Astrocyte of the spinal cord (primary cell): ENCODE data around the gene MRPL55.

ENCODE experiments used
- DNase-seq: peaks from one replicate; pipeline ENCODE4 v3.0.0; 2011; ENCODE audit warnings: low read depth, low spot score
- H3K4me3 ChIP-seq: 2 replicates; pipeline ENCODE4 v1.5.1; 2011; ENCODE audit warnings: low read depth, mild to moderate bottlenecking, low read length, moderate library complexity
- in situ Hi-C: cut with HindIII; loops from 2 replicates; pipeline ENCODE4 v1.10.0; 2017; ENCODE audit warnings: low sequenced_read_pairs
- TF ChIP-seq, protein P1 (sequence below): IDR thresholded peaks from 2 replicates; pipeline ENCODE4 v1.5.1; 2012; ENCODE audit warnings: low read depth, mild to moderate bottlenecking, low read length, inconsistent platforms

Gene MRPL55

DNA sequence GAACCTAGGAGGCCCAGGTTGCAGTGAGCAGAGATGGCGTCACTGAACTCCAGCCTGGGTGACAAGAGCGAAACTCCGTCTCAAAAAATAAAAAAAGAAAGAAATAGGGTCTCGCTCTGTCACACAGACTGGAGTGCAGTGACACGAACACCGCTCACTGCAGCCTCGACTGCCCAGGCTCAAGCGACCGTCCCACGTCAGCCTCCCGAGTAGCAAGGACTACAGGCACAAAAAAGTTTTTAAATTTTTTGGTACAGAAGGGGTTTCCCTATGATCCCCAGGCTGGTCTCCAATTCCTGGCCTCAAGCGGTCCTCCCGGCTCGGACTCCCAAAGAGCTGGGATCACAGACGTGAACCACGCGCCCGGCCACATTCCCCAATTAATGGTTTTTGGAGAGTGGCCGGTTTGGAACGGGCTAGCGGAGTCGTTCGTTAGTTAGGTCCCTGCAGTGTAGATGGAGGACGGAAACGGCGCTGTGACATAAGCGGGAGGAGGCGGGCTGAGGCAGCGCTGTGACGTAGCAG is 30.4 kb upstream of the MRPL55 start:
- in situ Hi-C loops, result no loop called here
- TF ChIP-seq, protein P1, sequence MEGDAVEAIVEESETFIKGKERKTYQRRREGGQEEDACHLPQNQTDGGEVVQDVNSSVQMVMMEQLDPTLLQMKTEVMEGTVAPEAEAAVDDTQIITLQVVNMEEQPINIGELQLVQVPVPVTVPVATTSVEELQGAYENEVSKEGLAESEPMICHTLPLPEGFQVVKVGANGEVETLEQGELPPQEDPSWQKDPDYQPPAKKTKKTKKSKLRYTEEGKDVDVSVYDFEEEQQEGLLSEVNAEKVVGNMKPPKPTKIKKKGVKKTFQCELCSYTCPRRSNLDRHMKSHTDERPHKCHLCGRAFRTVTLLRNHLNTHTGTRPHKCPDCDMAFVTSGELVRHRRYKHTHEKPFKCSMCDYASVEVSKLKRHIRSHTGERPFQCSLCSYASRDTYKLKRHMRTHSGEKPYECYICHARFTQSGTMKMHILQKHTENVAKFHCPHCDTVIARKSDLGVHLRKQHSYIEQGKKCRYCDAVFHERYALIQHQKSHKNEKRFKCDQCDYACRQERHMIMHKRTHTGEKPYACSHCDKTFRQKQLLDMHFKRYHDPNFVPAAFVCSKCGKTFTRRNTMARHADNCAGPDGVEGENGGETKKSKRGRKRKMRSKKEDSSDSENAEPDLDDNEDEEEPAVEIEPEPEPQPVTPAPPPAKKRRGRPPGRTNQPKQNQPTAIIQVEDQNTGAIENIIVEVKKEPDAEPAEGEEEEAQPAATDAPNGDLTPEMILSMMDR, result no peak
- no peak for DNase-seq
- H3K4me3 ChIP-seq, result peak overlapping the region; percentile 84

DNA sequence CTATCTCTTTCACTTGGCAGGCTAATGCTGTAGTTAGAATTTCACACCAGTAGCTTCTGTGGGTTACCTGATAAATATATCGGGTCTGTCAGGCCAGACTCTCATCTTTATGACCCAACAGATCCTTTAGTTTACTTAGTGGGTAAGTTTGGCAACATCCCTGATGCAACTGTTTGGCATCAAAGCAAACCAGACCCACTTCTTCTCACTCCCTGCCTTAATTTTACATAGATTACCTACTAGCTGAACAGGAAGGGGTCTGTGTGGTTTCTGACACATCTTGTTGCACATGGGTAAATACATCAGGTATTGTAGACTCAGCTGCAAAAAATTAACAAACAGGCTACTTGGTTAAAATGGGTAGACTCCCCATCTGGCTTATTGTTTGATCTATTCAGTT is 27.8 kb upstream of the MRPL55 start:
- DNase-seq, result no peak
- TF ChIP-seq, protein P1, result no peak
- no peak overlapping the region for H3K4me3 ChIP-seq
- in situ Hi-C loops, result no loop called here

DNA sequence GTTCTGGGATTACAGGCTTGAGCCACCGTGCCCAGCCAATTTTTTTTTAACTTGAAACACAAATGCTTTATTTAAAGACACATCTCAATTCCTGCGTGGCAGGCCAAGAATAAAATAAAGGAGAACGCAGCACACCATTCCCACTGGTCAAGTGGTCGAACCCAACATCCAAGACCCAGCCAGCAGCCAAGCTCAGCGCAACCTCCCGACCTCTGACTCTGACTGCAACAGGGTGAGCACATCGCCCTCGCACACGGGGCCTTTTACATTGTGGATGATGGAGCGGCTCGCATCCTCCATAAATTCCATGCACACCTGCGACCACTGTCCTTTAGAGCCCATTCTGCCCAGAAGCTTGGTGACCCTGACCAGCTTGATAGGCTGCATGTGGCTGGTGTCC is 25.5 kb upstream of the MRPL55 start:
- no peak for DNase-seq
- in situ Hi-C loops, result no loop called here
- no peak overlapping the region for H3K4me3 ChIP-seq
- TF ChIP-seq, protein P1, result no peak

DNA sequence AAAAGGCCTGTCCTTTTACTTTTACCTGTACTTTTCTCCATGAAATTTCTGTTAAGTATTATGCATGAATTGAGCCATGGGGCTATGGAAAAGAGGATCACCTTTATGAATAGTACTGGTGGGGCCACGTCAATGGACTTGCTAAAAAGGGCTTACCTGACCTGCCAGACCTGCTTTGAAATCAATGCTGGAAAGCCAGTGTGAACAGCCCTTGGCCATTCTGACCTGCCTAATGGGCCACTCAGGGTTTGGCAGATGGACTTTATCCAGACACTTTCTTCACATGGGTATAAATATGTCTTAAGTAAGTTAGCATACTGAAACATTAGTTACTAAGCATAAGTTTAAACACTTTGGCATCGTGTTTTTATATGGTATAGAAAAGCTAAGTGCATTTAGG is 22.7 kb upstream of the MRPL55 start:
- in situ Hi-C loops, result no loop called here
- no peak for DNase-seq
- no peak overlapping the region for H3K4me3 ChIP-seq
- TF ChIP-seq, protein P1, result no peak

DNA sequence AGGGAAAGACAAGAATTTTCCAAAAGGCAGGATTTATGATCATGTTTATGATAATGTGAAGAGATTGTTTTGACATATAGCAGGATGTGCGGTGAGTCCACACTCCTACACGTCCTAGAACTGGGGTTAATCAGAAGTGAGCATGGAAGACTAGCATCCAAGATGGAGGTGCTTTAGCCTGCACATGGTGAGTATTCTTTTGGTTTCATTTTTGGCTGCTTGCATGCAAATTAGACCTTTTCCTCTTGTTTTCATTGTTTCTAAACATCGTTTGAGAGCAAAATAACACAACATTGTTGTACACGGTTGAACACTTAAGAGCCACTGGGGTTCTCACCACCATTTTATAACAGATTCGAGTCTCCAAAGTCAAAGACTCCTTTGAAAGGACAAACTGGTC is 16.1 kb upstream of the MRPL55 start:
- no peak overlapping the region for H3K4me3 ChIP-seq
- TF ChIP-seq, protein P1, result no peak
- no peak for DNase-seq
- in situ Hi-C loops, result no loop called here

DNA sequence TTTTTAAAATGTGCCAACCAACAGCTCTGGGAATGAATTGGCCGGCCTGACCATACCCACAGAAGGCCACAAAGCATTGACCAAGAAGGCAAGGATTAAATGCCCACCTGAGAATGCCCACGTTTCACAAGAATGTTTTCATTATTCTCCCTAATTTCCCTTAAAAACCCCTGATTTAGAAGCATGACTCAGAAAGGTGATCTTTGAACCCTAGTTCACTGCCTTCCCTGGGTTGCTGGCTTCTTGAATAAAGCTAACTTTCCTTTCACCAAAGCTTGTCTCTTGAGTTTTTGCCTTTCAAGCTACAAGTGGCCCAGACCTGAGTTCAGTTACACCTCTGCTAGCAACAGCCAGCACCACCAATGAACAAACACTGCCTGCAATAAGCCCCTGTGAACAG is 14.4 kb upstream of the MRPL55 start:
- no peak for DNase-seq
- no peak overlapping the region for H3K4me3 ChIP-seq
- TF ChIP-seq, protein P1, result no peak
- in situ Hi-C loops, result no loop called here
